Measurements from ENCODE around the gene DDX18.

GRCh38 chr2:117856415-117857210 is 42.1 kb downstream of the DDX18 start:
- TF ChIP-seq CTCF (IDR thresholded peaks at IDR 0.05) (no peak), POLR2A (IDR thresholded peaks at IDR 0.05) (no peak)
